PC-3 (cell line): Measurements from ENCODE around the gene GABBR2.

ENCODE experiments used
- EZH2phosphoT487 ChIP-seq: fragments of 300-600 bp; sonication (generic); IDR thresholded peaks from 2 replicates; pipeline ENCODE4 v1.6.1; 2018; ENCODE audit warnings: mild to moderate bottlenecking, antibody characterized with exemption, low read length, borderline replicate concordance
- TF ChIP-seq, protein P1 (sequence below): fragments of 300-600 bp; sonication (generic); conservative IDR thresholded peaks from 2 replicates; pipeline ENCODE4 v1.5.1; 2017; ENCODE audit warnings: antibody characterized with exemption, low read depth, mild to moderate bottlenecking, low read length

DNA sequence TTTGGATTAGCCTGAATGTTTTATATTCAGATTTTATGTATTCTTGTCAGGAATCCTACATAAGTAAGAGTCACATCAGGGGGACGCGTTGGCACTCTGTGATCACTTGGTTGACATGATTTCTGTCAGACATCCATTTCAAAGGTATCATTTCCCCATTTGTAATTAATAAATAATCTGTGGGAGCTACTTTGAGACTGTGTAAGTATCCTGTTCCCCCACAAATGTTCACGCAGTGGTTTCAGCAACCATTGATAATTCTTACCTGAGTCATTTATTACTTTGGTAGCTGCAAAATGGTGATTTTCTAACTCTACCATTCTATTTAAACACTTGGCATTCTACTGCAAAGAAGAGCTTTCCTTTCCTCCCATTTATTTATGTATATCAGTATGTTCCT is 396.4 kb downstream of the GABBR2 start:
- no peak for TF ChIP-seq EZH2phosphoT487
- TF ChIP-seq, protein P1, sequence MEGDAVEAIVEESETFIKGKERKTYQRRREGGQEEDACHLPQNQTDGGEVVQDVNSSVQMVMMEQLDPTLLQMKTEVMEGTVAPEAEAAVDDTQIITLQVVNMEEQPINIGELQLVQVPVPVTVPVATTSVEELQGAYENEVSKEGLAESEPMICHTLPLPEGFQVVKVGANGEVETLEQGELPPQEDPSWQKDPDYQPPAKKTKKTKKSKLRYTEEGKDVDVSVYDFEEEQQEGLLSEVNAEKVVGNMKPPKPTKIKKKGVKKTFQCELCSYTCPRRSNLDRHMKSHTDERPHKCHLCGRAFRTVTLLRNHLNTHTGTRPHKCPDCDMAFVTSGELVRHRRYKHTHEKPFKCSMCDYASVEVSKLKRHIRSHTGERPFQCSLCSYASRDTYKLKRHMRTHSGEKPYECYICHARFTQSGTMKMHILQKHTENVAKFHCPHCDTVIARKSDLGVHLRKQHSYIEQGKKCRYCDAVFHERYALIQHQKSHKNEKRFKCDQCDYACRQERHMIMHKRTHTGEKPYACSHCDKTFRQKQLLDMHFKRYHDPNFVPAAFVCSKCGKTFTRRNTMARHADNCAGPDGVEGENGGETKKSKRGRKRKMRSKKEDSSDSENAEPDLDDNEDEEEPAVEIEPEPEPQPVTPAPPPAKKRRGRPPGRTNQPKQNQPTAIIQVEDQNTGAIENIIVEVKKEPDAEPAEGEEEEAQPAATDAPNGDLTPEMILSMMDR: no peak
